DND-41 (cell line): ENCODE data around the gene CPZ.

Experiments used
- ATAC-seq: fragments of 200-7000 bp; cut with Tn5 transposase; 3 replicates; pipeline ENCODE4 v1.9.1; 2021; ENCODE audit warnings: low read depth; ENCODE audit not compliant: insufficient read depth
- DNase-seq: peaks from one replicate; pipeline ENCODE4 v3.0.0-alpha.2; 2020
- H2AFZ ChIP-seq: 2 replicates; pipeline ENCODE4 v1.6.0; 2012; ENCODE audit warnings: low read depth, low read length
- H3K27ac ChIP-seq: 2 replicates; pipeline ENCODE4 v1.5.1; 2012; ENCODE audit warnings: low read length, inconsistent platforms
- H3K27me3 ChIP-seq: fragments of 200-600 bp; sonication (generic); 2 replicates; pipeline ENCODE4 v1.6.0; 2012; ENCODE audit warnings: low read length, mild to moderate bottlenecking, inconsistent platforms; ENCODE audit not compliant: insufficient read depth, poor library complexity
- H3K36me3 ChIP-seq: 2 replicates; pipeline ENCODE4 v1.5.1; 2012; ENCODE audit warnings: low read length, inconsistent platforms; ENCODE audit not compliant: insufficient read depth
- H3K4me1 ChIP-seq: 2 replicates; pipeline ENCODE4 v1.5.1; 2012; ENCODE audit warnings: mild to moderate bottlenecking, low read length; ENCODE audit not compliant: insufficient read depth
- H3K4me2 ChIP-seq: 2 replicates; pipeline ENCODE4 v1.6.0; 2012; ENCODE audit warnings: mild to moderate bottlenecking, moderate library complexity, low read length, inconsistent platforms; ENCODE audit not compliant: insufficient read depth
- H3K4me3 ChIP-seq, 2 experiments: fragments of 200-600 bp in 1 of 2; shearing (Covaris generic) in 1 of 2; 2 replicates each; pipeline ENCODE4 v1.5.1; 2012 to 2016; ENCODE audit warnings: inconsistent platforms in 2 of 2, low read length in 2 of 2, mild to moderate bottlenecking in 2 of 2, low read depth in 1 of 2, moderate library complexity in 1 of 2
- H3K79me2 ChIP-seq: 2 replicates; pipeline ENCODE4 v1.6.0; 2012; ENCODE audit warnings: low read length, inconsistent platforms; ENCODE audit not compliant: insufficient read depth
- H3K9ac ChIP-seq: 2 replicates; pipeline ENCODE4 v1.6.0; 2012; ENCODE audit warnings: low read depth, mild to moderate bottlenecking, inconsistent platforms, low read length, moderate library complexity
- H3K9me3 ChIP-seq: 2 replicates; pipeline ENCODE4 v1.5.1; 2012; ENCODE audit warnings: low read length, moderate library complexity, mild to moderate bottlenecking, inconsistent platforms; ENCODE audit not compliant: insufficient read depth, severe bottlenecking
- H4K20me1 ChIP-seq: 2 replicates; pipeline ENCODE4 v1.6.0; 2012; ENCODE audit warnings: low read length; ENCODE audit not compliant: insufficient read depth
- CTCF ChIP-seq: IDR thresholded peaks from 2 replicates; pipeline ENCODE4 v1.5.1; 2012; ENCODE audit warnings: borderline replicate concordance, low read length, moderate library complexity, mild to moderate bottlenecking; ENCODE audit not compliant: poor library complexity, severe bottlenecking; ENCODE audit errors: extremely low read depth
- EZH2 ChIP-seq: IDR thresholded peaks from 3 replicates; pipeline ENCODE4 v1.6.1; 2012; ENCODE audit warnings: borderline replicate concordance, low read depth, mild to moderate bottlenecking, moderate library complexity, low read length, inconsistent platforms; ENCODE audit not compliant: severe bottlenecking

Gene CPZ

GRCh38 chr4:8592366-8593263 is at the start of gene CPZ:
TSS of gene CPZ (plus strand) at chr4:8592765. CDS start at chr4:8592834, 69 bp downstream.
- H3K27me3 ChIP-seq = no peaks in the 10 kb centered on the region
- H3K9ac ChIP-seq = no peak within 1 kb of the TSS
- no peaks in the 10 kb centered on the region for H3K36me3 ChIP-seq
- ATAC-seq = no peak
- H3K4me3 ChIP-seq = no peak within 1 kb of the TSS
- H3K9me3 ChIP-seq = no peaks in the 10 kb centered on the region
- TF ChIP-seq EZH2 (no peak), CTCF (no peak)
- H3K4me1 ChIP-seq = no peaks in the 10 kb centered on the region
- peaks cover 3% of the 10 kb centered on the region for H4K20me1 ChIP-seq
- no peak within 1 kb of the TSS for H2AFZ ChIP-seq
- DNase-seq = no peak
- no peaks in the 10 kb centered on the region for H3K79me2 ChIP-seq
- H3K4me2 ChIP-seq = no peak within 1 kb of the TSS
- no peak within 1 kb of the TSS for H3K27ac ChIP-seq

- TF ChIP-seq EZH2 (no peak), CTCF (no peak)
- Histone ChIP-seq H3K9me3 (no peaks in the 10 kb centered on the region), H3K27me3 (no peaks in the 10 kb centered on the region), H2AFZ (no peak overlapping the region), H3K4me2 (no peak overlapping the region), H3K79me2 (no peaks in the 10 kb centered on the region), H3K9ac (no peak overlapping the region), H3K27ac (no peak overlapping the region), H3K4me3 (no peak overlapping the region), H3K4me1 (no peaks in the 10 kb centered on the region), H3K36me3 (no peaks in the 10 kb centered on the region), H4K20me1 (no peaks in the 10 kb centered on the region)
- DNase-seq = no peak
- ATAC-seq = no peak
Observed at GRCh38 chr4:8542776-8543525, 49.6 kb upstream of the CPZ start.

GRCh38 chr4:8543623-8544022 is 48.9 kb upstream of the CPZ start:
- no peak for ATAC-seq
- DNase-seq = no peak
- Histone ChIP-seq H3K36me3 (no peaks in the 10 kb centered on the region), H4K20me1 (no peaks in the 10 kb centered on the region), H3K9ac (no peak overlapping the region), H3K79me2 (no peaks in the 10 kb centered on the region), H3K27me3 (no peaks in the 10 kb centered on the region), H3K9me3 (no peaks in the 10 kb centered on the region), H3K4me3 (no peak overlapping the region), H3K4me1 (no peaks in the 10 kb centered on the region), H3K4me2 (no peak overlapping the region), H2AFZ (no peak overlapping the region), H3K27ac (no peak overlapping the region)
- TF ChIP-seq CTCF (no peak), EZH2 (no peak)
